Naive thymus-derived CD8-positive, alpha-beta T cell (primary cell): ENCODE results near the gene ANKRD22. TPM values are rescaled to one million over a fixed set of nuclear protein-coding genes. Genes with fewer than 3 reads are reported as not detected.
"Not testable (repeated sequence)": the region's sequence is repeated elsewhere in the genome, so short reads cannot be mapped to it uniquely, and the experiment has no call there.

Source experiments
- ATAC-seq, 2 donors: fragments of 150-1000 bp; cut with Tn5 transposase in 1 of 2; sonication (Bioruptor Pico), chemical (Tn5 transposase) in 1 of 2; 1 replicate in 1 of 2; 2 replicates in 1 of 2; pipeline ENCODE4 v1.10.0; 2021; ENCODE audit warnings: mild to moderate bottlenecking in 2 of 2, moderate library complexity in 2 of 2
- POLR2A ChIA-PET: fragments of 350-600 bp; sonication (Branson Sonifier 250); formaldehyde crosslinking; loops from one replicate; lab custom pipeline; 2021; ENCODE audit warnings: antibody characterized with exemption; lab: Charles Lee
- DNase-seq, 10 donors: peaks; one replicate each; pipeline versions ENCODE4 v3.0.0 to v3.0.0-alpha.2; 2020 to 2022
- H3K27ac Mint-ChIP-seq, 10 donors: one replicate each; pipeline ENCODE4 v1.8.0; 2020 to 2022; ENCODE audit warnings: mild to moderate bottlenecking in 10 of 10, mixed read lengths in 10 of 10, moderate library complexity in 4 of 10, inconsistent platforms in 1 of 10
- H3K27me3 Mint-ChIP-seq, 5 donors: one replicate each; pipeline ENCODE4 v1.8.0; 2021 to 2022; ENCODE audit warnings: mixed read lengths in 5 of 5
- H3K36me3 Mint-ChIP-seq, 3 donors: one replicate each; pipeline ENCODE4 v1.8.0; 2020 to 2022; ENCODE audit warnings: mixed read lengths in 3 of 3, mild to moderate bottlenecking in 2 of 3, inconsistent platforms in 1 of 3
- H3K4me1 Mint-ChIP-seq, 4 donors: one replicate each; pipeline ENCODE4 v1.8.0; 2021 to 2022; ENCODE audit warnings: mixed read lengths in 4 of 4
- H3K4me3 Mint-ChIP-seq, 10 donors: one replicate each; pipeline ENCODE4 v1.8.0; 2020 to 2022; ENCODE audit warnings: mild to moderate bottlenecking in 10 of 10, mixed read lengths in 10 of 10, moderate library complexity in 6 of 10, inconsistent platforms in 1 of 10
- H3K9me3 Mint-ChIP-seq, 9 donors: one replicate each; pipeline ENCODE4 v1.8.0; 2020 to 2022; ENCODE audit warnings: mixed read lengths in 9 of 9, mild to moderate bottlenecking in 3 of 9, inconsistent platforms in 1 of 9, moderate library complexity in 1 of 9
- polyA plus RNA-seq, 3 donors: library from polyadenylated mRNA; unstranded; fragments of 300-500 nt; fragmentation: Illumina TruSeq; gene quantifications; one replicate each; pipeline ENCODE4 v1.2.3, GENCODE V29; 2021
- total RNA-seq, 8 experiments: library from RNA in 2 of 8; stranded (reverse) in 2 of 8; gene quantifications; one replicate each; pipeline ENCODE4 v1.2.3 and lab custom pipeline; 2021 to 2026

ANKRD22 gene
- total and polyA plus RNA-seq, 5 experiments from 2014 or later = 0.23 to 0.63 (median 0.34) TPM; not detected in 1

DNA sequence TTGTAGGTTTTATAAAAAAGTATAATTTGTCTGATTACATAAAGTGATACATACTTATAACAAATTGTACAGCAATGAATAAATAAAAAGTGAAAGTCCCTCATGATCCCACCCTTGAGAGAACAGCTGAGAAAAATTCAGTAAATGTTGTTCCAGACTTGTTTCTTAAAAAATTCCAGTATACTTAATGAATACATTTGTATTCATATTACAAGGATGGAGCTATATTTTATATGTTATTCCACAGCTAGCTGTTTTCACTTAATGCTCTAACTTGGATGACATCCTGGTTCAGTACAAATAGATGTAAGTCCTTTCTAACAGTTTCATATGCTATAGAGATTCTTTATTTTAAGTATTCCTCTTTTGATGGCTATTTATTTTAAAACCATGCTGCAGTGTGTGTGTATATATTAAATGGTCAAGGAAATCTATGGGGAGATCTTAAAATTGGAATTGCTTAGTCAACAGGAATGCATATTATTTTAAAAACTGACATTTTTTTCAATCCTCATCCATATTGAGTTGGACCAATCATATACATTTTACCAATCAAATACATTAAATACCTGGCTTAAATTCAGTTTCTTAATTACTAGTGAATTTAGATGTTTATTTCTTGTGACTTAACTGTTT is 37.3 kb upstream of the ANKRD22 start:
- Mint-ChIP-seq H3K4me1 (peaks cover 19 to 63% (median 50%) of the 10 kb centered on the region in 4 donors), H3K9me3 (no peaks in the 10 kb centered on the region), H3K27ac (no peak overlapping the region), H3K4me3 (no peak overlapping the region), H3K36me3 (peaks cover 0 to 10% (median 0%) of the 10 kb centered on the region in 3 donors), H3K27me3 (no peaks in the 10 kb centered on the region)
- POLR2A ChIA-PET = interaction anchor here (1.3 kb wide), 1 partner anchor 9 kb away, joined by 4 read pairs; the partner anchor contains the start of gene STAMBPL1
- ATAC-seq (no peak), DNase-seq (no peak)

DNA sequence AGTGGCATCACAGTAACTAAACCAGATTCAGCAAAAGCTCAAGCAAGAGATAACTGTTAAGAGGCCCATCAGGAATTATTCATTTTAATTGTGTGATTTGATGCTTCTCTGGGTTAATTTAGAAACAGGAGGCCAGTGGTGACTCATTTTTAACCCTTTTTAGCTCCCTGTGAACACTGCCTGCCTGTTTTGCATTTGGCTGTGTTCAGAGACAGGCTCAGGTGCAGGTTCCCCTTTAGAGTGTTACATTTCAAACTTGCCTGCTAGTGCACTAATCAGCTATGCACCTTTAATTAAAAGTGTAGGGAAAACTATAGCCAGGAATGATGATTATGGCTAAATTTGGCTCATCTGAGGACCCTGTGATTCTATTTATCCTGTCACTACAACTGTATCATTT is 34.9 kb upstream of the ANKRD22 start:
- ATAC-seq = no peak
- DNase-seq = no peak
- Mint-ChIP-seq H3K4me1 (peaks cover 23 to 83% (median 65%) of the 10 kb centered on the region in 4 donors), H3K9me3 (no peaks in the 10 kb centered on the region), H3K27ac (peak overlapping the region in 1 of 10 donors; percentile 53), H3K27me3 (no peaks in the 10 kb centered on the region), H3K4me3 (no peak overlapping the region), H3K36me3 (peaks cover 0 to 12% (median 3%) of the 10 kb centered on the region in 3 donors)
- POLR2A ChIA-PET = interaction anchor here (1.3 kb wide), 1 partner anchor 14 kb away, joined by 3 read pairs; no protein-coding TSS in a partner anchor

- POLR2A ChIA-PET = no interaction called here
- H3K4me1 Mint-ChIP-seq = peaks cover 21 to 78% (median 68%) of the 10 kb centered on the region in 4 donors
- H3K27ac Mint-ChIP-seq = peak overlapping the region in 3 of 10 donors; percentile 16 to 94 (median 71)
- no peaks in the 10 kb centered on the region for H3K9me3 Mint-ChIP-seq
- no peak for ATAC-seq
- H3K27me3 Mint-ChIP-seq = no peaks in the 10 kb centered on the region
- peak overlapping the region in 7 of 10 donors; percentile 8 to 98 (median 59) for H3K4me3 Mint-ChIP-seq
- H3K36me3 Mint-ChIP-seq = peaks cover 0 to 10% (median 3%) of the 10 kb centered on the region in 3 donors
- DNase-seq = no peak
These were observed 31.8 kb upstream of the ANKRD22 start for GRCh38 chr10:88883448-88883809.

- POLR2A ChIA-PET = not testable (repeated sequence)
- peaks cover 20 to 78% (median 68%) of the 10 kb centered on the region in 4 donors for H3K4me1 Mint-ChIP-seq
These were observed 31.2 kb upstream of the ANKRD22 start for GRCh38 chr10:88882646-88883447.

DNA sequence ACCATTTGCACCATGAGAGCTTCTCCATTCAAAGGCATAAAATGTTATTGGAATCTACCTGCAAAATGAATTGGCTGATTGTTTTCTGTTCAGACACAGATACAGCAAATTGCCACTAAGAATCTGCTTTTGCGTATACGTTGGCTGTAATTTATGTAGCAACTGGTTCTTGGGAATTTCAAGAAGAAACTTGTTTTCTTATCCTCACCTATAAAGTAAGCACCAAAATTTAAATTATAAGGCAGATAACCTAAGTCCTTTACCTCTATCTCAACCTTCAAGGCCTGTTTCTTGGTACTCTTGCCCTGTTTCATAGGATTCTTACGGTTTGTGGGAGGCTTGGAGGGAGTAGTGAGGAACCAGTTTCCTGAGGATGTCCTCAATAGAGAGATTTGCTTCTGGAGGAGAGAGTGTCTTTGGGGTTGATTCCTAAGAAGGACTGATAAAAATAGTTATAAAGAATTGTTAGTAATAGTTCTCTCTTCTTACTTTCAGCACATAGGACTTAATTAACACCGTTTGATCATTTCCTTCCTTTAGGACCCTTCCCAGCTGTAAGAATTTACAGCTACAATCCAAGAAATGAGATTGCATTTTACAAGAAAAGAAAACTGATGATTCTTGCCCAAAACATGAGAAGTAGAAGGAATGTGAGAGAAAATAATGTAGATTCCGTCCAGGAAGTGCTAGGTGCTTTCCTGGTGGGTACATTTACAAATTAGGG is 30.4 kb upstream of the ANKRD22 start:
- Mint-ChIP-seq H3K4me3 (peak overlapping the region; percentile 93 to 99 (median 98)), H3K4me1 (peaks cover 19 to 72% (median 66%) of the 10 kb centered on the region in 4 donors), H3K36me3 (peaks cover 0 to 10% (median 3%) of the 10 kb centered on the region in 3 donors), H3K27ac (peak overlapping the region in 8 of 10 donors; percentile 31 to 97 (median 80)), H3K27me3 (no peaks in the 10 kb centered on the region), H3K9me3 (no peaks in the 10 kb centered on the region)
- POLR2A ChIA-PET = interaction anchor here (2.3 kb wide), 1 partner anchor 47 kb away, joined by 15 read pairs; no protein-coding TSS in a partner anchor
- DNase-seq (no peak), ATAC-seq (no peak)

More at GRCh38 chr10:88882646-88883447, 31.2 kb upstream of the ANKRD22 start:
- H3K9me3 Mint-ChIP-seq, H3K27me3 Mint-ChIP-seq, DNase-seq, ATAC-seq: not testable (repeated sequence)
- Mint-ChIP-seq H3K27ac (peak overlapping the region in 7 of 10 donors; percentile 6 to 95 (median 46)), H3K36me3 (peaks cover 0 to 10% (median 3%) of the 10 kb centered on the region in 3 donors), H3K4me3 (peak overlapping the region in 9 of 10 donors; percentile 20 to 99 (median 97))

- H3K27me3 Mint-ChIP-seq = no peaks in the 10 kb centered on the region
- peaks cover 0 to 10% (median 3%) of the 10 kb centered on the region in 3 donors for H3K36me3 Mint-ChIP-seq
- POLR2A ChIA-PET = interaction anchor here (1.6 to 2.8 kb wide), 3 partner anchors 46 to 298 kb away, joined by 3 to 16 read pairs (median 15); partner anchors contain the start of gene RNLS
- peak overlapping the region; percentile 93 to 99 (median 98) for H3K4me3 Mint-ChIP-seq
- H3K9me3 Mint-ChIP-seq = no peaks in the 10 kb centered on the region
- DNase-seq = no peak
- peak overlapping the region; percentile 91 to 97 (median 96) for H3K27ac Mint-ChIP-seq
- ATAC-seq = no peak
- peaks cover 19 to 67% (median 62%) of the 10 kb centered on the region in 4 donors for H3K4me1 Mint-ChIP-seq
These were observed 29.7 kb upstream of the ANKRD22 start for GRCh38 chr10:88881320-88881719.

GRCh38 chr10:88880282-88881076 is 28.8 kb upstream of the ANKRD22 start:
- Mint-ChIP-seq H3K9me3 (no peaks in the 10 kb centered on the region), H3K27me3 (no peaks in the 10 kb centered on the region), H3K36me3 (peaks cover 0 to 8% (median 3%) of the 10 kb centered on the region in 3 donors), H3K4me1 (peaks cover 19 to 60% (median 59%) of the 10 kb centered on the region in 4 donors), H3K27ac (peak overlapping the region; percentile 91 to 97 (median 96)), H3K4me3 (peak overlapping the region; percentile 93 to 99 (median 98))
- POLR2A ChIA-PET = interaction anchor here (0.6 to 2.8 kb wide), 18 partner anchors 8 to 1984 kb away, joined by 3 to 16 read pairs (median 4); partner anchors contain the start of genes KLLN, LIPA, PTEN and RNLS
- DNase-seq (peak; percentile 28 to 79 (median 64)), ATAC-seq (peak; percentile 78 to 82)

- H3K27me3 Mint-ChIP-seq = no peaks in the 10 kb centered on the region
- POLR2A ChIA-PET = interaction anchor here (0.6 to 2.8 kb wide), 19 partner anchors 9 to 1985 kb away, joined by 3 to 16 read pairs (median 4); partner anchors contain the start of genes IFIT5, KLLN, LIPA and PTEN
- H3K4me3 Mint-ChIP-seq = peak within 1 kb of the TSS; percentile 93 to 99 (median 98)
- peak within 1 kb of the TSS; percentile 91 to 97 (median 96) for H3K27ac Mint-ChIP-seq
- peak in 9 of 10 donors; percentile 41 to 80 (median 70) for DNase-seq
- peaks cover 16 to 53% (median 52%) of the 10 kb centered on the region in 4 donors for H3K4me1 Mint-ChIP-seq
- no peaks in the 10 kb centered on the region for H3K9me3 Mint-ChIP-seq
- H3K36me3 Mint-ChIP-seq = peaks cover 0 to 8% (median 3%) of the 10 kb centered on the region in 3 donors
- ATAC-seq = peak; percentile 75 to 78
These were observed 28.1 kb upstream of the ANKRD22 start, which contains the start of gene STAMBPL1 for GRCh38 chr10:88879534-88880281. Gene STAMBPL1, plus strand, starts transcription at chr10:88880245. Its CDS starts 21,464 bp downstream, at chr10:88901709.

DNA sequence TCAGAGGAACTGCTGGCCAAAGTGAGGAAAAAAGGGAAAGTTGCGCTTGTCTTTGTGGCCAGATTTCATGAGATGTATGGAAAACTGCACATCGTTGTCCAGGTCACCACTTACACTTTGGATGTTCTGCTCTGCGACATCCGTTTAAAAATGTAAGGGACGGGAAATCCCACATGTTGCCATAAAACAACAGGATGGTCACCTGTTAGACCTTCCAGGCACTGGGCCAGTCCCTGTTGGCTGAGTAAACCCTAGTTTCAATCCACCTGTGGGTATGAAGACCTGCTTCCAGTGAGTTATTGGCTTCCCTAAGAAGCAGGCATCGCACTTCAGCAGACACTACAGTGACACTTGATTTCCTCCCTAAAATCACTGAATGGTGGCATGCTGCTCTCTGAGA is 25.7 kb upstream of the ANKRD22 start:
- no peaks in the 10 kb centered on the region for H3K27me3 Mint-ChIP-seq
- peak overlapping the region in 1 of 10 donors; percentile 15 for H3K27ac Mint-ChIP-seq
- no peaks in the 10 kb centered on the region for H3K36me3 Mint-ChIP-seq
- POLR2A ChIA-PET = no interaction called here
- no peak overlapping the region for H3K4me3 Mint-ChIP-seq
- no peaks in the 10 kb centered on the region for H3K9me3 Mint-ChIP-seq
- ATAC-seq (no peak), DNase-seq (no peak)
- peaks cover 9 to 33% (median 30%) of the 10 kb centered on the region in 4 donors for H3K4me1 Mint-ChIP-seq

DNA sequence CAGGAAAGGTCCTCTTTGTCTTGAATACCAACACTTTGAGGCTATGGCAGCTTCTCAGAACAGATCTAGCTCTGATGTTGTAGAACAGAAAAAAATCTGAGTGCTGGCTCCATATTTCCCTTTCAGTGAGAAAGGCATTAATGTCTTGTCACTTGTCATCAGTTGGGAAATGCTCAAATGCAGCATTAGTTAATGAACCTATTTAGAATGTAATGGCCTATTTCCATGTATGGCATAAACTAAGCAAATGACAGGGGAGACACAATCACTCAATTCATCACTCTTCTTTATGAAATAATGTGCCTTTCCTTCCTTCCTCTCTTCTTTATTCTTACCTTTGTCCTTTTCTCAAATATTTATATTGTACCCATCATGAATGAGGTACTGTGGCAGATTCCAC is 23.4 kb upstream of the ANKRD22 start:
- ATAC-seq = no peak
- Mint-ChIP-seq H3K27ac (no peak overlapping the region), H3K36me3 (no peaks in the 10 kb centered on the region), H3K4me3 (no peak overlapping the region), H3K4me1 (peaks cover 6 to 18% (median 16%) of the 10 kb centered on the region in 4 donors), H3K9me3 (no peaks in the 10 kb centered on the region), H3K27me3 (no peaks in the 10 kb centered on the region)
- no peak for DNase-seq
- POLR2A ChIA-PET = no interaction called here
